Frontal cortex (tissue), 4 donors: ENCODE results near the gene KIDINS220. TPM values are rescaled to one million over a fixed set of nuclear protein-coding genes. Genes with fewer than 3 reads are reported as not detected.

Experiments
- DNase-seq, 2 donors: peaks; one replicate each; pipeline ENCODE4 v3.0.0; 2012; ENCODE audit warnings: low spot score in 2 of 2
- FAIRE-seq: peaks from 2 replicates; lab custom pipeline; 2012; peaks lifted over from hg19 to GRCh38; lab: Jason Lieb, UNC
- total RNA-seq: library from RNA; depleted of rRNA; stranded (reverse); fragments of >200 nt; gene quantifications from one replicate; pipeline ENCODE4 v1.2.3, GENCODE V29; 2014
- donor health status: control.
- donor health status: control.
- donor health status: control.

The KIDINS220 gene
- 704 TPM for total RNA-seq

GRCh38 chr2:8836971-8837794, at the start of gene KIDINS220:
KIDINS220 (minus strand) TSS chr2:8837613; CDS start chr2:8827093, 10,520 bp downstream.
- DNase-seq (peak; percentile 99 to 100), FAIRE-seq (no peak)

GRCh38 chr2:8886876-8887275, 49.5 kb upstream of the KIDINS220 start:
- no peak for DNase-seq

GRCh38 chr2:8886202-8886518, 48.7 kb upstream of the KIDINS220 start:
- DNase-seq (no peak), FAIRE-seq (no peak)

More at GRCh38 chr2:8886876-8887275, 49.5 kb upstream of the KIDINS220 start:
- FAIRE-seq: no peak

DNA sequence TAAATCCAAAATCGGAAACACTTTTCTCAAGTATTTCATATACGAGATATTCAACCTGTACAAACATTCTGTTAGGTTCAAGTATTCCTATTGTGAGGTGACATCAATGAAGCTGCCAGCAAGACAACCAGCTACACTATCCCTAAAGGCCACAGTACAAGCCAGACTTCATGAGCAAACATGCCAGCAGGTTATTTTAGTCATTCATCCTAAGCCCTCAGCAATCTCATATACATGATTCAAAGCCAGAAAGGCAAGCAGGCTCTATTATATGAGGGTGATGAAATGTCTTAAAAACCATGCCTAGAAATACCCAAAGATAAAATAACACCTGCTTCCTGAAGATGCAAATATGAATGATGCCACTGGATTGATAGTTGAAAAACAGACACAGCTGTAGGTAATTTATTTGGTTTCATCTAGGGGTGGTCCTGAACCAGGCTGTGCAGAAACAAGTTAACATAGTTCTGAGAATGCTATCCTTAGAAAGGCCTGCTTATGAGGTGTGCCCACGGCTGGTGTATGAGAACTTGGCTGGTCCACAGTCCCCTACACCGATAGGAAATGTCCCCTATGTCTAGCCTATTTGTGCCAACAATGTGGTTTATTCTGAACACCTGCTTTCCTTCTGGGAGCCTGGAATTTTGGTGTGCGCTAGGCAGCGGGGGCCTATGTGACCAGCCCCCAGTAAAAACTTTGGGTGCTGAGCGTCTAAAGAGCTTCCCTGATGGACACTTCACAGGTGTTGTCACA, 48.2 kb upstream of the KIDINS220 start:
- FAIRE-seq: no peak
- no peak for DNase-seq

DNA sequence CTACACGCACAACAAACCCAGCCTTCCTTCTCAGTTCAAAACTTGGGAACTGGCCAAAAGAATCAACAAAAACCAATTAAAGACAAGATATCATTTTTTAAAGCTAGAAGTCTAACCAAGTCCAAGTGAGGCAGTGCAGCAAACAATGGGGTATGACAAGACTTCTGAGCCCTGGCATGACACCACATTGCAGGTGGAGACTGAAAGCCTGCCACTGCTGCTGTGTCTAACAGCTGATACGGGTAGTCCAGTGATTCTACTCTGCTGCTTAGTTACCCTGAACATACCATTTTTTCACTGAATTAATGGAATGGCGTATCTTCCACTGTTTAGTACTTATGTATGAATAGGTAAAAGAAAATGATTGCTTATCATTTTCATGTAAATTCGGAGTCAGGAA, 47.4 kb upstream of the KIDINS220 start:
- FAIRE-seq (no peak), DNase-seq (no peak)

DNA sequence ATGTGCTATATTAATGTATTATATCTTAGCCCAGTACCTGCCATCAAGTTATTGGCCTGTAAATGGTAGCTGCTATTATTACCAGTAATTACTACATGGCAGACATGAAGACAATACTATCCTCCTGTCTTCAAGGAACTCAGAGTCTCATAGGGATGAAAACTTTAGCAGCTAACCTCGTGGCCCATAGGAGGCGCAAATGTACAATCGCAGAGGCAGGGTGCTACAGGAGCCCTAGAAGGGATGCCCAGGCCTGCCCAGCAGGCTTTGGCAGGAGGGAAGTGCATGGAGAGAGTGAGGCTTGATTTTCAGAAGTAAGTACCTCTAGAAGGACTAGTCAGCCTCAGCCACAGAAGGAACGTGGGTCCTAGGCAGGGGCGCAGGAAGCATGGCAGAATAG, 44.7 kb upstream of the KIDINS220 start:
- FAIRE-seq: no peak
- no peak for DNase-seq

- FAIRE-seq (no peak), DNase-seq (no peak)
Observed at GRCh38 chr2:8877894-8878293, 40.5 kb upstream of the KIDINS220 start.

GRCh38 chr2:8877332-8877731, 39.9 kb upstream of the KIDINS220 start:
- no peak for DNase-seq
- no peak for FAIRE-seq

DNA sequence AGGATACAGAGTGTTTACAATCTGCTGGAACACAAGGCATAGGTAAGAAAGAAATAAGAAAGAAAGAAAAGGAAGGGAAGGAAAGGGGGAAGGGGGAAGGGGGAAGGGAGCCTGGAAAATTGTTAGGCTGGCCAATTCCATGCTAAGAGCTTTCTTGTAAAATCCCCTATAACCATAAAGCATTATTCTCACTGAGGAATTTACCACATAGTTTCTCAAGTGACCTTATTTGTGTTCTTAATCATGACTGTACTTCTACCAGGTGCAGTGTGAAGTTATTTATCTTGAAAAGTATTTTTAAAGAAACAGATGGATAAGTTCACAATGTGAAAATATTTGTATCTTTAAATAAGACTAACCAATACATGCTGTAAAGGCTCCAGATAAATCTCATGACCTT, 39.2 kb upstream of the KIDINS220 start:
- FAIRE-seq: no peak
- DNase-seq: no peak

GRCh38 chr2:8872821-8873432, 35.5 kb upstream of the KIDINS220 start:
- DNase-seq (peak; percentile 28 to 33), FAIRE-seq (peak; percentile 93)

GRCh38 chr2:8870441-8870840, 33.0 kb upstream of the KIDINS220 start:
- FAIRE-seq: no peak
- no peak for DNase-seq

DNA sequence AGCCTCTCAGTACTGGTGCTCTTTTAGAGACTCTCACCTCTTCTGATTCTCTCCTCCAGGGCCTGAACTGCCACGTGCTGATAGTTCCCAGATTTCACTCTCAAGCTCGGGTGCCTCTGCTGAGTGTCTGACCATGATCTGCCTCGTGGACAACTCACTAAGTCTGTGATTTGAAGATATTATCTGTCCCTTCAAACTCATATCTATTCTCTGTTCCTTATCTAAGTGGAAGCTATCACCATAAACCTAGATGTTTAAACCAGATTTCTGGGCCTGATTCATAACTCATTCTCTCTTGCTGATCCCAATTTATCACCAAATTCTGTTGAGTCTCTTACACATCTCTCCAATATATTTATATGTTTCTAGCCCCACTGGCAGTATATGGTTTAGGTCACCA, 29.9 kb upstream of the KIDINS220 start:
- no peak for FAIRE-seq
- DNase-seq: no peak

- FAIRE-seq: no peak
Observed at GRCh38 chr2:8863331-8863953, 26.0 kb upstream of the KIDINS220 start.

DNA sequence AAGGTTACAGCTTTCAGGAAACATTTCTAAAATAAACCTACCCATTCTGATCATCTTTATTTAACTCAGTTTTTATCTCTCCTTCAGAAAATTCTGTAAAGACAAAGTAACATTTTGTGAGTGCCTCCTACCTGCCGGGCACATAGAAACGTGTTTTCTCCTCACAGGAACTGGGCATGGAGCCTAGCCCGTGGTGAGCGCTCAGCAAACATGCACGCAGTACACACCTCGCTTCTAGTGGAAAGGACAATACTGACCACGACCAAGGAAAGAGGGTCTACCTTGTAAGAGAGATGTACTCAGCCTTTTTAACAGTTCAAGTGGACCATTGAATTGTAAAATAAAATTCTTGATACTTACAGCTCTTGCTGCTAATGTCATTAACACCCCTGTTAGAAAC, 24.8 kb upstream of the KIDINS220 start:
- DNase-seq: no peak
- FAIRE-seq: no peak

More at GRCh38 chr2:8863331-8863953, 26.0 kb upstream of the KIDINS220 start:
- DNase-seq: no peak

GRCh38 chr2:8861797-8862196, 24.4 kb upstream of the KIDINS220 start:
- DNase-seq (no peak), FAIRE-seq (no peak)

GRCh38 chr2:8860239-8860638, 22.8 kb upstream of the KIDINS220 start:
- FAIRE-seq: no peak

GRCh38 chr2:8858910-8859309, 21.5 kb upstream of the KIDINS220 start:
- DNase-seq (no peak), FAIRE-seq (no peak)

More at GRCh38 chr2:8860239-8860638, 22.8 kb upstream of the KIDINS220 start:
- no peak for DNase-seq

- DNase-seq (no peak), FAIRE-seq (no peak)
Observed at GRCh38 chr2:8858264-8858663, 20.9 kb upstream of the KIDINS220 start.

GRCh38 chr2:8857709-8858108, 20.3 kb upstream of the KIDINS220 start:
- DNase-seq (no peak), FAIRE-seq (no peak)

- DNase-seq (no peak), FAIRE-seq (no peak)
Observed at GRCh38 chr2:8856176-8856575, 18.8 kb upstream of the KIDINS220 start.
